ENCODE measurements around the gene IFT20.

- no peak for TF ChIP-seq POLR2AphosphoS5 (IDR thresholded peaks at IDR 0.05; ENCODE audit: low read depth, low read length)
- no peak for TF ChIP-seq SIN3A (IDR thresholded peaks at IDR 0.05; ENCODE audit: borderline replicate concordance, insufficient read depth, low read length)
- TF ChIP-seq TAF1 (IDR thresholded peaks at IDR 0.05; ENCODE audit: borderline replicate concordance, insufficient read depth, low read length) = no peak
These were observed 7.0 kb upstream of the IFT20 start for GRCh38 chr17:28342313-28342712.
